Tibial nerve (tissue), 4 donors: ENCODE results near the gene NDC1.

Experiments used
- CTCF ChIP-seq, 5 experiments: fragments of 200-600 bp in 3 of 5; fragments of 450-650 bp in 2 of 5; sonication (generic) in 3 of 5; IDR thresholded peaks; one replicate each; pipeline ENCODE4 v1.5.1; 2016 to 2019; ENCODE audit warnings: antibody characterized with exemption in 5 of 5, mild to moderate bottlenecking in 3 of 5, moderate library complexity in 2 of 5
- EP300 ChIP-seq, 2 donors: sonication (generic); formaldehyde crosslinking; IDR thresholded peaks; one replicate each; pipeline ENCODE4 v1.6.1; 2017; ENCODE audit warnings: antibody characterized with exemption in 2 of 2, mild to moderate bottlenecking in 1 of 2
- POLR2A ChIP-seq, 2 donors: fragments of 450-650 bp; IDR thresholded peaks; one replicate each; pipeline ENCODE4 v1.6.1; 2017; ENCODE audit warnings: antibody characterized with exemption in 2 of 2, mild to moderate bottlenecking in 2 of 2, moderate library complexity in 2 of 2

GRCh38 chr1:53715478-53715877 lies 122.6 kb downstream of the NDC1 start:
- TF ChIP-seq CTCF (IDR thresholded peaks at IDR 0.05) (peak in 1 of 5 experiments; percentile 12), POLR2A (IDR thresholded peaks at IDR 0.05) (no peak), EP300 (IDR thresholded peaks at IDR 0.05) (no peak)
